ENCODE results near the gene JADE3.

GRCh38 chrX:47061238-47061919 lies 149.2 kb downstream of the JADE3 start:
- TF ChIP-seq EZH2 (IDR thresholded peaks at IDR 0.05) (no peak), ATF3 (IDR thresholded peaks at IDR 0.05) (no peak), POLR2A (IDR thresholded peaks at IDR 0.05; ENCODE audit: borderline replicate concordance, extremely low read depth, insufficient read depth, insufficient read length) (no peak), EZH2phosphoT487 (IDR thresholded peaks at IDR 0.05; ENCODE audit: borderline replicate concordance) (no peak), CEBPB (IDR thresholded peaks at IDR 0.05; ENCODE audit: low read depth) (no peak), SP1 (IDR thresholded peaks at IDR 0.05; ENCODE audit: low read depth) (no peak), POLR2AphosphoS5 (IDR thresholded peaks at IDR 0.05; ENCODE audit: low read depth, low read length) (no peak)
- TF ChIP-seq, protein P1, sequence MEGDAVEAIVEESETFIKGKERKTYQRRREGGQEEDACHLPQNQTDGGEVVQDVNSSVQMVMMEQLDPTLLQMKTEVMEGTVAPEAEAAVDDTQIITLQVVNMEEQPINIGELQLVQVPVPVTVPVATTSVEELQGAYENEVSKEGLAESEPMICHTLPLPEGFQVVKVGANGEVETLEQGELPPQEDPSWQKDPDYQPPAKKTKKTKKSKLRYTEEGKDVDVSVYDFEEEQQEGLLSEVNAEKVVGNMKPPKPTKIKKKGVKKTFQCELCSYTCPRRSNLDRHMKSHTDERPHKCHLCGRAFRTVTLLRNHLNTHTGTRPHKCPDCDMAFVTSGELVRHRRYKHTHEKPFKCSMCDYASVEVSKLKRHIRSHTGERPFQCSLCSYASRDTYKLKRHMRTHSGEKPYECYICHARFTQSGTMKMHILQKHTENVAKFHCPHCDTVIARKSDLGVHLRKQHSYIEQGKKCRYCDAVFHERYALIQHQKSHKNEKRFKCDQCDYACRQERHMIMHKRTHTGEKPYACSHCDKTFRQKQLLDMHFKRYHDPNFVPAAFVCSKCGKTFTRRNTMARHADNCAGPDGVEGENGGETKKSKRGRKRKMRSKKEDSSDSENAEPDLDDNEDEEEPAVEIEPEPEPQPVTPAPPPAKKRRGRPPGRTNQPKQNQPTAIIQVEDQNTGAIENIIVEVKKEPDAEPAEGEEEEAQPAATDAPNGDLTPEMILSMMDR (IDR thresholded peaks at IDR 0.05 in 2 of 3, conservative IDR thresholded peaks at IDR 0.05 in 1 of 3; ENCODE audit: borderline replicate concordance in 1 of 3, insufficient read depth in 1 of 3, low read depth in 2 of 3, low read length in 2 of 3) = no peak

All from HCT116 (cell line).